GM12873 (cell line): ENCODE measurements around the gene MAP3K14.
A peak's percentile ranks its signal among the peaks of the same experiment; 100 is the strongest.

Experiments
- CTCF ChIP-seq: IDR thresholded peaks from 2 replicates; pipeline ENCODE4 v1.5.1; 2012; ENCODE audit warnings: low read depth, mild to moderate bottlenecking, moderate library complexity, low read length, control low read depth; ENCODE audit not compliant: insufficient read depth; ENCODE audit errors: missing control alignments

Gene MAP3K14

GRCh38 chr17:45308840-45309239 lies 8.0 kb downstream of the MAP3K14 start:
- no peak for TF ChIP-seq CTCF

DNA sequence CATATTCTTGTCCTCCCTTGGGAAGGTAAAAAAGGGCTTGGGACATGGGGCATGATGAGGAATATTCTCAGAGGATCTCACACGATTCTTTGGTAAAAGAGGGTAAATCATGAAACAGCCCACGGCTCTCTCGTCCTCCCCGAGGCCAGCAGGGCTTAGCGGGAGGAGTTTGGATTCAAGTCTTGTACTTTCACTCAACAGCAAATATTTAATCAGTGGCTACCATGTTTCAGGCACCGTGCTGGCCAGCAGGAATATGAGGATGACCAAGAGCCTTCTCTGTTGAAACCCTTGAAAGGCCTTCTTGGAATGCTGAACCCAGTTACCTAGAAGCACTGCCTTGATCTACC lies 8.8 kb downstream of the MAP3K14 start:
- no peak for TF ChIP-seq CTCF

- peak; percentile 19 for TF ChIP-seq CTCF
Observed at GRCh38 chr17:45307290-45308015, 9.4 kb downstream of the MAP3K14 start.

- no peak for TF ChIP-seq CTCF
Observed at GRCh38 chr17:45306623-45307022, 10.2 kb downstream of the MAP3K14 start.

DNA sequence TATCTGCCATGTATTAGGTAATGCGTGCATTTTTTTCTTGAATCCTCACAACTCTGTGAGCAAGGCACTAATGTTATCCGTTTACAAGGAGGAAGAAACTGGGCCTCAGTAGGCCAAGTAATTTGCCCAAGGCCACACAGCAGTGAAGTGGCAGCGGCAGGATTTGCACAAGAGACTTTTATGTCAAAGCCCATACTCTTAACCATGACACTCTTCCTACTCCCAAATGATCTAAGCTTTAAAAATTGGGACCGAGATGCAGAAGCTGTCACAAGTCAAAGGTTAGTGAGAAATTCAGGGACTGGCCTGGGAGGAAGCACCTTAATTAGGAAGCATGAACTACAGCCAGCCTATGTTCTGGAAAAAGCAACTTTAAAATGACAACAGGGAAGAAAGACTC lies 10.7 kb downstream of the MAP3K14 start:
- TF ChIP-seq CTCF: no peak

DNA sequence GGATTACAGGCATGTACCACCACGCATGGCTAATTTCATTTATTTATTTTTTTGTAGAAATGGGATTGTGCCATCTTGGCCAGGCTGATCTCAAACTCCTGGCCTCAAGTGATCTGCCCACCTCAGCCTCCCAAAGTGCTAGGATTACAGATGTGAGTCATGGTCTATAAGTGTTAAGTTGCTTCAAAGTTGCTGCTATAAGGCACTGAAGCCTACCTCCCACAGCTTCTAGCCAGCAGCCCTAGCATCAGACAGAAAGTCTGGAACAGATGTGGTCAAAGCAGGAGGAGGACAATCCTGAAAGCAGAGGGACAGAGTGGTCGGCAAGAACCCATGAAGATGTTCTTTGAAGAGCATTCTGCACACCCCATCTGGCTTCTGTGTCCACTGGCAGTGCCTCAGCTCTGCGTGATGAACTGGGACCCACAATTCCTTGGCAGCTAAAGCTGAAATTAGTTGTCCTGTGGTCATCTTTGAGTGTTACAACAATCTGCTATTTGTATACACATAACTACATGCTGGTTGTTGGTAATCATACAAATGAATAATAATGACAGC lies 11.2 kb downstream of the MAP3K14 start:
- TF ChIP-seq CTCF: no peak

GRCh38 chr17:45302649-45303173 lies 14.1 kb downstream of the MAP3K14 start:
- TF ChIP-seq CTCF: no peak
